Tongue (tissue), 2 donors: Measurements from ENCODE around the gene C1QTNF3. TPM values are rescaled to one million over a fixed set of nuclear protein-coding genes. Genes with fewer than 3 reads are reported as not detected.
"Not testable (repeated sequence)": the region's sequence is repeated elsewhere in the genome, so short reads cannot be mapped to it uniquely, and the experiment has no call there.

Source experiments
- DNase-seq: peaks from one replicate; pipeline ENCODE4 v3.0.0-alpha.2; 2015
- total RNA-seq: library from RNA; depleted of rRNA; stranded (reverse); fragments of >200 nt; gene quantifications from one replicate; pipeline ENCODE4 v1.2.3, GENCODE V29; 2014

Gene C1QTNF3
- total RNA-seq, result 122 TPM

- peak; percentile 96 for DNase-seq
Measured at GRCh38 chr5:34043099-34043876, at the start of gene C1QTNF3. Gene C1QTNF3 (minus strand): TSS chr5:34043213. CDS start chr5:34043125, 88 bp downstream.

- DNase-seq, result not testable (repeated sequence)
Measured at GRCh38 chr5:34091039-34091438, 48.0 kb upstream of the C1QTNF3 start.

GRCh38 chr5:34089802-34090201, 46.8 kb upstream of the C1QTNF3 start:
- not testable (repeated sequence) for DNase-seq

GRCh38 chr5:34087728-34088127, 44.7 kb upstream of the C1QTNF3 start:
- DNase-seq, result not testable (repeated sequence)

GRCh38 chr5:34083898-34084297, 40.9 kb upstream of the C1QTNF3 start:
- not testable (repeated sequence) for DNase-seq

GRCh38 chr5:34079505-34079904, 36.5 kb upstream of the C1QTNF3 start:
- not testable (repeated sequence) for DNase-seq

GRCh38 chr5:34077636-34078035, 34.6 kb upstream of the C1QTNF3 start:
- DNase-seq, result not testable (repeated sequence)

GRCh38 chr5:34076719-34077364, 33.8 kb upstream of the C1QTNF3 start:
- not testable (repeated sequence) for DNase-seq

- not testable (repeated sequence) for DNase-seq
Measured at GRCh38 chr5:34074472-34074871, 31.5 kb upstream of the C1QTNF3 start.

GRCh38 chr5:34074071-34074470, 31.1 kb upstream of the C1QTNF3 start:
- DNase-seq, result not testable (repeated sequence)

GRCh38 chr5:34070626-34071025, 27.6 kb upstream of the C1QTNF3 start:
- not testable (repeated sequence) for DNase-seq

GRCh38 chr5:34064656-34065055, 21.6 kb upstream of the C1QTNF3 start:
- DNase-seq, result no peak

- no peak for DNase-seq
Measured at GRCh38 chr5:34062419-34062818, 19.4 kb upstream of the C1QTNF3 start.

- DNase-seq, result no peak
Measured at GRCh38 chr5:34061993-34062392, 19.0 kb upstream of the C1QTNF3 start.

- no peak for DNase-seq
Measured at GRCh38 chr5:34059977-34060376, 17.0 kb upstream of the C1QTNF3 start.

- DNase-seq, result no peak
Measured at GRCh38 chr5:34058532-34058931, 15.5 kb upstream of the C1QTNF3 start.

- DNase-seq, result no peak
Measured at GRCh38 chr5:34057569-34057968, 14.6 kb upstream of the C1QTNF3 start.

GRCh38 chr5:34057118-34057517, 14.1 kb upstream of the C1QTNF3 start:
- DNase-seq, result no peak

GRCh38 chr5:34055667-34056066, 12.7 kb upstream of the C1QTNF3 start:
- DNase-seq, result peak; percentile 79

GRCh38 chr5:34054400-34054729, 11.4 kb upstream of the C1QTNF3 start:
- no peak for DNase-seq

- peak; percentile 83 for DNase-seq
Measured at GRCh38 chr5:34053571-34054399, 10.8 kb upstream of the C1QTNF3 start.

GRCh38 chr5:34053133-34053532, 10.1 kb upstream of the C1QTNF3 start:
- peak; percentile 77 for DNase-seq
